Adipocyte (in vitro differentiated cells): ENCODE data around the gene CTSG.
"Not testable (repeated sequence)": the region's sequence is repeated elsewhere in the genome, so short reads cannot be mapped to it uniquely, and the experiment has no call there.

ENCODE experiments used
- DNase-seq: peaks from one replicate; pipeline ENCODE4 v3.0.0-alpha.2; 2015; ENCODE audit warnings: low read depth
- H3K27me3 ChIP-seq: replicated peaks from 2 replicates; pipeline ENCODE4 v1.7.0; 2013; ENCODE audit warnings: mild to moderate bottlenecking, low read length, moderate library complexity; ENCODE audit not compliant: control insufficient read depth, insufficient read depth
- H3K36me3 ChIP-seq: 2 replicates; pipeline ENCODE4 v1.7.0; 2013; ENCODE audit warnings: low read length, mild to moderate bottlenecking, moderate library complexity; ENCODE audit not compliant: control insufficient read depth, insufficient read depth, severe bottlenecking
- H3K4me1 ChIP-seq: 2 replicates; pipeline ENCODE4 v1.7.0; 2013; ENCODE audit warnings: mild to moderate bottlenecking, low read length, moderate library complexity; ENCODE audit not compliant: control insufficient read depth, insufficient read depth
- H3K4me3 ChIP-seq: 2 replicates; pipeline ENCODE4 v1.7.0; 2013; ENCODE audit warnings: mild to moderate bottlenecking, low read length, moderate library complexity
- H3K9ac ChIP-seq: 2 replicates; pipeline ENCODE4 v1.7.0; 2013; ENCODE audit warnings: mild to moderate bottlenecking, low read length, moderate library complexity
- H3K9me3 ChIP-seq: 2 replicates; pipeline ENCODE4 v1.7.0; 2013; ENCODE audit warnings: mild to moderate bottlenecking, low read length, moderate library complexity; ENCODE audit not compliant: control insufficient read depth

CTSG gene

DNA sequence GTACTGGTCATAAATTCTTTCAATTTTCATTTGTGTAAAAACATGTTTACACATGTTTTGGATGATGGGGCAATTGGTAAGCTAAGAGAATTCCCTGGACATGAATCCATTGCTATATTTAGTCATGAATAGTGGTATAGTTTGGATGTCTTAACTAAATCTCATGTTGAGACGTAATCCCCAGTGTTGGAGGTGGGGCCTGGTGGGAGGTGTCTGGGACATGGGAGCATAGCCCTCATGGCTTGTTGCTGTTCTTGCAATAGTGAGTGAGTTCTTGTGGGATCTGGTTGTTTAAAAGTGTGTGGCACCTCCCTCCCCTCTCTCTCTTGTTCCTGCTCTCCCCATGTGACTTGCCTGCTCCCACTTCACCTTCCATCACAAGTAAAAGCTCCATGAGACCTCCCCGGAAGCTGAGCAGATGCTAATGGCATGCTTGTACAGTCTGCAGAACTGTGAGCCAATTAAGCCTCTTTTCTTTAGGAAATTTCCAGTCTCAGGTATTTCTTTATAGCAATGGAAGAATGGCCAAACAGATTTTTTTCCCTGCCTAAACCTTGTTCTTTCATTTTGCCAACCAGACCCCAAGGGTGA, 33.6 kb downstream of the CTSG start:
- no peaks in the 10 kb centered on the region for H3K27me3 ChIP-seq
- H3K4me1 ChIP-seq, result no peaks in the 10 kb centered on the region
- H3K9ac ChIP-seq, result no peak overlapping the region
- DNase-seq, result no peak
- no peaks in the 10 kb centered on the region for H3K36me3 ChIP-seq
- no peaks in the 10 kb centered on the region for H3K9me3 ChIP-seq
- H3K4me3 ChIP-seq, result no peak overlapping the region

DNA sequence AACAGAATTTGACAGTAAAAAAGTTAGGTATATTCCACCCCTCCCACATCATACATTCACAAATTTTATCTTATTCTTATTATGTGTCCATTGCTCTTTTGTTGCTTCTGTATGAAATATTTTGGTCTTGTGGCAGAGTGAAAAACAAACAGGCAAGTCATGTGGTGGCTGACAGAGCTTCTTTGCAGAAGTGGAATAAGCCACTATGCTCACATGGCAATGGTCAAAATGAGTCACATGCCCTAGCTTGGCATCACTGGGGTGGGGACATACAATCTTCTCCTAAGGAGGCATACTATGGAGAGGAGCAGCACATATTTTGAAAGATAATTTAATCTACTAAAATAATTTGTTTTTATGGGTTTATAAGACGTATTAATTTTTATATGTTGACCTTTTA, 40.3 kb downstream of the CTSG start:
- no peaks in the 10 kb centered on the region for H3K4me1 ChIP-seq
- no peak overlapping the region for H3K4me3 ChIP-seq
- H3K36me3 ChIP-seq, result no peaks in the 10 kb centered on the region
- no peaks in the 10 kb centered on the region for H3K27me3 ChIP-seq
- H3K9me3 ChIP-seq, result peaks cover 3% of the 10 kb centered on the region
- no peak for DNase-seq
- H3K9ac ChIP-seq, result no peak overlapping the region

DNA sequence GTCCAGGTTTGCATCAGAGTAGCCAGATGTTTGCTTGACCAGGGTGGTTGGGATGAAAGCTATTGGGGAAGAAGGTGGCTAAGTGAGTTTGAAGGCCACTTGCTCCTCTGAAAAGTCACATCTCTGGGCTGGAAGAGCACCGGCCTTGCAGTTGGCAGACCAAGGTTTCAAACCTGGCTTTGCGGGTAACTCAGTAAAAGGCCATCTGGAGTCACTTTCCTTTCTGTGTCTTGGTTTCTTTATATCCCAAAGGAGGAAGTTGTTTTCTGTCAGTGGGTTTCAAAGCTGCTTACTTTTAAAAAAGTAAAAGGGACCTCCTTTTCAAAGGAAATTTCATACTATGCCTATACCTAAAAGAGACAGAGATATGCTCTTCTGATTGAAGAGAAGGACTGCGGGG, 41.8 kb downstream of the CTSG start:
- Histone ChIP-seq H3K9ac (no peak overlapping the region), H3K4me1 (no peaks in the 10 kb centered on the region), H3K9me3 (peaks cover 3% of the 10 kb centered on the region), H3K36me3 (no peaks in the 10 kb centered on the region), H3K4me3 (no peak overlapping the region), H3K27me3 (no peaks in the 10 kb centered on the region)
- no peak for DNase-seq

DNA sequence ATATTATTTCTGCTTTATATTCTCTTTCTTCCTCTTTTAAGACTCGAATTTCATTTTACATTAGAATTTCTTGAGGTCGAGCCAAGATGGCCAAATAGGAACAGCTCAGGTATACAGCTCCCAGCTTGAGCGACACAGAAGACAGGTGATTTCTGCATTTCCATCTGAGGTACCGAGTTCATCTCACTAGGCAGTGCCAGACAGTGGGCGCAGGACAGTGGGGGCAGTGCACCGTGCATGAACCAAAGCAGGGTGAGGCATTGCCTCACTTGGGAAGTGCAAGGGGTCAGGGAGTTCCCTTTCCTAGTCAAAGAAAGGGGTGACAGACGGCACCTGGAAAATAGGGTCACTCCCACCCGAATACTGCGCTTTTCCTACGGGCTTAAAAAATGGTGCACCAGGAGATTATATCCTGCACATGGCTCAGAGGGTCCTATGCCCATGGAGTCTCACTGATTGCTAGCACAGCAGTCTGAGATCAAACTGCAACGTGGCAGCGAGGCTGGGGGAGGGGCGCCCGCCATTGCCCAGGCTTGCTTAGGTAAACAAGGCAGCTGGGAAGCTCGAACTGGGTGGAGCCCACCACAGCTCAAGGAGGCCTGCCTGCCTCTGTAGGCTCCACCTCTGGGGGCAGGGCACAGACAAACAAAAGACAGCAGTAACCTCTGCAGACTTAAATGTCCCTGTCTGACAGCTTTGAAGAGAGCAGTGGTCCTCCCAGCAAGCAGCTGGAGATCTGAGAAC, 50.0 kb downstream of the CTSG start:
- H3K4me1 ChIP-seq, H3K36me3 ChIP-seq, H3K9me3 ChIP-seq, H3K9ac ChIP-seq, DNase-seq, H3K27me3 ChIP-seq, H3K4me3 ChIP-seq: not testable (repeated sequence)
